Skin of body (tissue), 2 donors: ENCODE data around the gene RAB7B. TPM values are rescaled to one million over a fixed set of nuclear protein-coding genes. Genes with fewer than 3 reads are reported as not detected.
A peak's percentile ranks its signal among the peaks of the same experiment; 100 is the strongest.
"Not testable (repeated sequence)": the region's sequence is repeated elsewhere in the genome, so short reads cannot be mapped to it uniquely, and the experiment has no call there.

ENCODE experiments used
- DNase-seq: peaks from one replicate; lab custom pipeline; 2025; lab: John Stamatoyannopoulos, UW
- total RNA-seq: library from RNA; depleted of rRNA; stranded (reverse); fragments of >200 nt; gene quantifications from one replicate; pipeline ENCODE4 v1.2.3, GENCODE V29; 2014

Gene RAB7B
- total RNA-seq, 1 donor from 2014 or later, result 17.2 TPM

GRCh38 chr1:205996641-205997040 is 6.6 kb downstream of the RAB7B start:
- not testable (repeated sequence) for DNase-seq

GRCh38 chr1:205994346-205994745 is 8.8 kb downstream of the RAB7B start:
- DNase-seq, result no peak

DNA sequence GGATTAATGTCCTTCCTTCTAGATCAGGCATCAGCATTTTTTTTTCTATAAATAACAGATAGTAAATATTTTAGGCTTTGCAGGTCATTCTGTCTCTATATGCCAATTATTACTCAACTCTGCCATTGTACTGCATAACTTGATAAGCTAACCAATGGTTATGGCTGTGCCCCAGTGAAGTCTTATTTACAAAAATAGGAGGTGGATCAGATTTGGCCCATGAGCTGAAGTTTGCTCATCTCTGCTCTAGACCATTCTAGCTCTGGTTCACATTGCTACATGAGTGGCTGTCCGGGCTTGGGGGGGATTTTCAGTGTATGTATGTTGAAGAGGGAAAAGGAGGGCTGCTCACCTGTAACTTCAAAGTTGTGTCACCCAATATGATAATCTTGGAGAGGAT is 10.1 kb downstream of the RAB7B start:
- no peak for DNase-seq

GRCh38 chr1:205992218-205992882 is 10.8 kb downstream of the RAB7B start:
- DNase-seq, result no peak

DNA sequence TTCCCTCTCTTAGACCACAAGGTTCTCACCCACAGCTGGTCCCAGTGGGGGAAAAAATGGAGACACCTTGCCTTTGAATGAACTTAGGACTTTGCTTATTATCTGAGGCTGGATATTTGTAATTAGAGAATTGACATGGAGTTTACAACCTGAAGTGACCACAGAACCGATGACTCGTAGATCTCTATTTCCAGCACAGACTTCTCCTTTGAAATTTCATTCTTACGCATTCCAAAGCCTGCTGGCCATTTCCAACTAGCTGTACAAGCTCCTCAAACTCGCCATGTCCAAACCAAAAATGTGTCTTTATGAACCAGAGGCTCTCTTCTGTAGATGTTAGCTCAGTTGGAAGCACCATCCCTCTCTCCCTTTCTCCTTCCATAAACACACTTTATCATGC is 12.0 kb downstream of the RAB7B start:
- DNase-seq, result no peak

DNA sequence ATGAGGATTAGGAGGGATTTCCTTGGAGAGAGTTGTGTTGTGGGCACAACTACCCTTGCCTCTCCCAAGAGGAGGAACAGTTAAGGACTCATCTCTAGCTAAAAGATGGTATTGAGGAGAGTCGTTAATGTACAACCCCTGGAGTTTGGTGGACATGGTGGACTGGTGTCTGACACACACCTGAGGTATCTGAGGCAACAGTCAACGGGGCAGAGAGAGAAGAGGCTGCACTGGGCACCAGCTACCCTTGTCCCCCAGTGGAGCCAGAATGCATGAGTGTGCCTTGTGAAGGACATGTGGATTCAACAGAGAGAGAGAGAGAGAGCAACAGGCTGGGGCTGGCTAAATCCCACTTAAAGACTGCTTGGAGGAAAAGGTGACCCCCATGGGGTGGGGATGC is 13.0 kb downstream of the RAB7B start:
- no peak for DNase-seq

DNA sequence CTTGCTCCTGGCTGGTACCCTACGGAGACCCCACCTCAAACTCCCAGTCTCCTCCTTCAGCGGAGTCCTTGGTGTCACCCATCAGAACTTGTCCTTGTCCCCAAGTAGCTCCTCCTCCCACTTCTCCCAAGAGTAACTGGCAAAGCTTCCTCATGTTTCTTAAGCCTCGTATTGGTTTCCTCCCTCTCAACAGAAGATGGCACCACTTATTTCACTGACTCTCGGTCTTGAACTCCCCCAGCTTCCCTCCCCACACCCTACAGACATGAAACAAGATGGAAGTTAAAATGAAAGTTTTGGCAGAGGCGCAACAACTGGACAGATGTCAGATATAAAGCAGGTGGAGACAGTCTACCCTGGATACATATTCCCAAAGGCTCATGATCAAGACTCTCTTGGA is 13.4 kb downstream of the RAB7B start:
- DNase-seq, result no peak

DNA sequence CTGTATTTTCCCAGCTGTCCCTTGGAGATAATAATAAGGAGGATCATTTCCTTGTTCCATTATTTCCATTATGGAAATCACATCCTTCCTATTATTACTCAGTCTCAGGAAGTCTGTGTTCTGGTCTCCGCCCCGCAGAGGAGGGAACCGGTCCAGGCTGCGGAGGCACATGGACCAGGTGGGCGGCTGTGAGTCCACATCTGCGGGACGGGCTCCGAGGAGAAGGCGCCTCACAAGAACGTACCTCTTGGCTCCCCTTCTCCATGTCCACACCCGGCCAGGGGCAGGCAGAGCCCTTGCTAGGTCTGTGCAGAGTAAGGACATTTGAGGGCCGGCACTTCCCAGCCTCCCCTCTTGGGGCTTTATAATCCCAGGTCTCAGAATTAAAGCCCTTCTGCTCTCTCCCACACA is 14.6 kb downstream of the RAB7B start:
- no peak for DNase-seq

DNA sequence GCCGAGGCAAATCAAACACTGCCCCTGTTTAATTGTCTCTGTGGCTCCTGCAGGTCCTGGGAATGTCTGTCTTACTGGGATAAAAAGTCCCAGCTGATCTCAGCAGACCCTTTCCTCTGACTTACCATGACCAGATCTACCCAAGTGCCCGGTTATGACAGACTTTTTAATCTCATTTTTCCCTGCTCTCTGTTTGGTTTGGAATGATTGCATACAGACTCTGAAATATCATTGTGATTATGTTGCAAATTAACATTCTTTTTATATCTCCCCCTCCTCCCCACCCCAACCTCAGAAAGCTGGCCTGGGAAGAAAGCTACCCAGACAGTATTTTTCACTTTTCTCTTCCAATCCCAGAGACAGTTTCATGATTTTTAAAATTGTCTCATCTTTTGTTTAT is 16.3 kb downstream of the RAB7B start:
- DNase-seq, result no peak

GRCh38 chr1:205986292-205986691 is 16.9 kb downstream of the RAB7B start:
- DNase-seq, result no peak

DNA sequence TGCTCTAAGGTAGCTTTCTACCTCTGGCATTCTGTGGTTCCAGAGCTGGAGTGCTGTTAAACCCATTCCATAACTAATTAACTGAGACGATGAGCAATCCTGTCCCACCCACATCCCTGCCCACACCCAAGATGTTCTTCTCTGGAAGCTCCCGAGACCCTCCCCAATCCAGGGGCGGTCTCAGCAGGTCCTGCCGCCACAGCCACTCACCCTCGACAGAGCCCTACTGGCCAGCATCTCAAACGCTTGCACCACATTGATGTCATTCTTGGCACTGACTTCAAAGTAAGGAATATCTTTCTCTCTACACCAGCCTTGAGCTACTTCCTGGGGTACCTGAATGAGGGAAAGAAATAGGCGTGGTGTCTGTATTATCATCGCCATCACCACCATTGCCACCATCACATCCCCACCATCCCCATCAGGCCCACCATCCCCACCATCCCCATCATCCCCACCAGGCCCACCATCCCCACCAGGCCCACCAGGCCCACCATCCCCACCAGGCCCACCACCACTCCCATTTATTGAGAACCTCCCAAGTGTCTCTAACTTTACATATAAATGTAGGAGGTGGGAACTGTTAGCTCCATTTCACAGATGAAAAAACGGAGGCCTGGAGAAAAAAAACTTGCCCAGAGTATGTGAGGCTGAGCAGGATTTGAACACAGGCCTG is 17.7 kb downstream of the RAB7B start:
- DNase-seq, result no peak

DNA sequence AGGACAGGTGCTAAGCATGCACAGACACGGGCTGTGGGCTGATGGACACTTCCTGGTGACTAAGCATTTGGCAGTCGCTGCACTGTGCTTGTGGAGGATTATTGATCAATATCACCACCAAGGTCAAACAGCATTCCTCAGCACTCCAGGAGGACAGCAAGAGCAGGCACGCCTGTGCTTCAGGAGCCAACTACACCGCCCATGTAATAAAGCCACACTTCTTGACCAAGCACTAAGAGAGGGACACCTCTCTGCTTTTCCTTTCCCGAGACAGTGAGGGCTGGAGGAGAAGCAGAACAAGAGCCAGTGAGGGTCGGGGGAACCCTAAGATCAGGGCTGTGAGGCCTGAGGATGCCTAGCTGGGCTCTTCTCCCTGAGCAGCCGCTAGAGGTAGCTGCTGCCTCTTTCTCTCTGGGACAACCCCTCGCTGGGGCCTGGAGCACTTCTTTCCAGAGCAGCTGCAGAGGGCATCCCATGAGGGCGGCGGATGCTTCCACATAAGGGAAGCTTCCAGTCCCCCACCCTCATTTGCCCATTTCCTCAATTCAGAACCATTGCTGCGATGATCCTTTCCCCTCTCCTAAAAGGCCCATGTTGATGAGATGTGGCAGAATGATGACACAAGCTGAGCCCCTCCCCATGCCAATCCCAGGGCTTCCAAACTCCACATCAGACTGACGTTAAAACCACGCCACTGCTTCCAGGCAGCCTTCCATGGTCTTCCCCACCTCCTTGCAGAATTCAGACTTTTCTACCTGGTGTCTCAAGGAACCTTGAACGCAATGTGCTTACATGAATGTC is 19.1 kb downstream of the RAB7B start:
- DNase-seq, result peak; percentile 53

DNA sequence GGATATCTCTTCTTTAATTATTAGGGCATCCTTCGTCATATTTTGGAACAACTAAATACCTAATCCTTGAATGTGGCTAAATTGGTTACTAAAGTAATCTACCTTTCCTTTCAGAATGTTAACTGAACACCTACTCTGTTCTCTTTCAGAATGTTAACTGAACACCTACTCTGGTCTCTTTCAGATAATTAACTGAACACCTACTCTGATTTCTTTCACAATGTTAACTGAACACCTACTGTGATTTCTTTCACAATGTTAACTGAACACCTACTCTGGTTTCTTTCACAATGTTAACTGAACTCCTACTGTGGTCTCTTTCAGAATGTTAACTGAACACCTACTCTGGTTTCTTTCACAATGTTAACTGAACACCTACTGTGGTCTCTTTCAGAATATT is 21.9 kb downstream of the RAB7B start:
- DNase-seq, result no peak

- no peak for DNase-seq
Measured at GRCh38 chr1:205980237-205980870, 22.8 kb downstream of the RAB7B start.

DNA sequence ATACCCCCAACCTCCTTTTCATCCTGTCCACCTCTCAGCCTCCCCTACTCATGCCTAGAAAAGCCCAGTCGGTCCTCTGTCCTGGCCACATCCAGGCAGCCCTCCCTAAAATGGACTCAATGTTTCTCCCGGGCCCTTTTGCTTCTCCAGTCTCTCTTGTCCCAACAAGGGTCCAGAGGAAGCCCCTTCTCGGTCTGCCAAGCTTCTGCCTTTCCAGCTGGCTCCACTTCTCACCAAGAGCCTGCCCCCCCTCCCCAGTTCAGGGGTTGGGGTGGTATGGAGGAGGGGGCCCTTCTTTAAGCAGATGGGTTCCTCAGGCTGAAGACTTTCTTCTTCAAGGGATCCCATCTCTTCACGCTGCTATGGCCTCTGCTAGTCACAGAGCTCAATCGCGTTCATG is 23.9 kb downstream of the RAB7B start:
- DNase-seq, result no peak

- no peak for DNase-seq
Measured at GRCh38 chr1:205978676-205979075, 24.5 kb downstream of the RAB7B start.

DNA sequence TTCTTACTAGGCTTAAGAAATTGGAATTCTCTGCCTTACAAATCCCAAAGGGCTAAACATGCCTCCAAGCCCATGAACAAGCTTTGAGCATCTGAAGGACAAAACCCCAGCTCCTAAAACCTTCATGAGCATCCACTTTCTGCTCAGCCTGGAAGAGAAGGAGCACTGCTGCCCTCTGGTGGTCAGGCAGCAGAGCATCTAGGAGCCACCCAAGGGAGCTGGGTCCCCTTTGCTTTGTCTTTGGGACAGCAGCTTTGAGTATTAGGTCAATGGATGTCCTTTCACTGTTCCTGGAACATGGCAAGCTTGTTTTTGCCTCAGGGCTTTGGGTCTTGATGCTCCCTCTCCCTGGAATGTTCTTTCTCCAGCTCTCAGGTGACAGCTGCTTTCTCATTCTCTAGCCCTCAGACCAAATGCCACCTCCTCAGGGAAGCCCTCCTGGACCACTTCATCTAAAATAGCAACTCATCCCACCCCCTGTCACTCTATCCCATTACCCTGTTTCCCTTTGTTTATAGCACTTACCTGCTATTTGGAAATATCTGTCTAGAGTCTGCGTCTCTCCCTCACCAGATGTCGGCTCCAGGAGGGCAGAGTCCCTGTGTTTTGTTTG is 25.7 kb downstream of the RAB7B start:
- DNase-seq, result peak; percentile 49

DNA sequence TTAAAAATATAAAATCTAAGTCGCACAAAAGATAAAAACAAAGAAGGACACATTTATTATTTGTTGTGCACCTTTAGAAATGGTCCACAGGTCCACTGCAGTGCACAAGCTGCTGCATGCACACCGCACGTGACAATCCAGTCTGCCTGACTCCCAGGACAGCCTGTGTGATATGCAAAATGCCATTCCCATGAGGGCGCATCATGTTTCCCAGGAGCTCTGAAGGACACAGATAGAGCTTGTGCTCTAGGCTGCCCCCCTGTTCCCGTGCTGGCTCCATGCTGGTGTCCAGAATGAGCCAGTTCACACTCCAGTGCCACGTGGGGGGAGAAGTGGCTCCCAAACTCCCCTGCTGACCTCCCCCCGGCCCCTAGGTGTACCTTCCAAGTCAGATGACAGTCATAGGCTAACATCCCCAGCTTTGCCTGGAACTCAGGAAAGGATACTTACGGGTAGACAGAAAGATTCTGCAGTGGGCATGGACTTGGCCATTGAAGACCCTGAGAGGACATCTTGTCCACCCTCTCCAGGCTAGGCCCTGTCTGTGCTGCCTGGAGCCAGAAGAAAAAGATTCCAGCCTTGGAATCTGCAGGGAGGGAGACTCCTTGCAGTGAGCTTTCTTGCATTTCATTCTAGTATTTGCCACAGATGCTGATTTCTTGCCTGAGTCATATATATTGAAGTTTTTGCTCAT is 26.3 kb downstream of the RAB7B start:
- no peak for DNase-seq

- DNase-seq, result no peak
Measured at GRCh38 chr1:205976036-205976435, 27.2 kb downstream of the RAB7B start.

- no peak for DNase-seq
Measured at GRCh38 chr1:205975387-205975998, 27.7 kb downstream of the RAB7B start.

DNA sequence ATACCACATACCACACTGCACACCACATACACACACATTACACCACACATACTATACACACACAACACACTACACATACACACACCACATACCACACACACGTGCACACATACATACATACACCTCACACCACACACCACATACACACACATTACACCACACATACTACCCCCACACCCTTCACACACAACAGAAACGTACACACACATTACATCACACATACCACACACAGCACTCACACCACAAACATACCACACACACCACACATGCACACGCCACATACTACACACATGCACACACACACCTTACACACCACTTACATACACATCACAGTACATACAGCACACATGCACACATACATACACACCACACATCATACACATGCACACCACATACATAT is 28.5 kb downstream of the RAB7B start:
- DNase-seq, result no peak
